ENCODE data around the gene ERC1.
"Not testable (repeated sequence)": the region's sequence is repeated elsewhere in the genome, so short reads cannot be mapped to it uniquely, and the experiment has no call there.

The ERC1 gene

DNA sequence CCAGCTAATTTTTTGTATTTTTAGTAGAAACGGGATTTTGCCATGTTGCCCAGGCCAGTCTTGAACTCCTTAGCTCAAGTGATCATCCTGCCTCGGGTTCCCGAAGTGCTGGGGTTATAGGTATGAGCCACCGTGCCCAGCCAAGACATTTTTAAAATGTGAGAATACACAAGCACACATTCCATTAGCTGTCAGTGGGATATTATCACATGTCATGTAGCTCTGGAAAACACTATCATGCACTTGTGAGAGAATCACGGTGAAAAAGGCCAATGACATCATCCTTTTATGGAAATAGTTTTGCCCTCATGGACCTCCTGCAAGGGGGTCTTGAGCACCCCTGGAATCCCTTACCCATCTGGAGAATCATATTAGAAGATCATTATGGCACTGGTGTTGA, 28.3 kb downstream of the ERC1 start:
- no peak overlapping the region for H3K27ac ChIP-seq
- no peak for DNase-seq (ENCODE audit: low read depth, low spot score)

DNA sequence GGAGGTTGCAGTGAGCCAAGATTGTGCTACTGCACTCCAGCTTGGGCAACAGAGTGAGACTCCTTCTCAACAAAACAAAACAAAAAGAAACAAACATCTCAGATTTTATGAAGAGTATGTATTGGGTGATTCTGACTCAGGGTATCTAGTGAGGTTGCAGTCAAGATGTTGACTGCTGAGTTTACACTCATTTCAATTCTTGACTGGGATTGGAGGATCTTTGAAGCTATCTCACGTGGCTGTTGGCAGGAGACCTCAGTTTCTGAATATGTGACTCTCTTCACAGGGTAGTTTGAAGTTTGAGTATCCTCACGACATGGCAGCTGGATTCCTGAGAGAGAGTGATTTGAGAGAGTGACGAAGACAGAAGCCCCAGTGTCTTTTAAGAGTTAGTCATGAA, 29.4 kb downstream of the ERC1 start:
- no peak for DNase-seq (ENCODE audit: low read depth, low spot score)
- no peak overlapping the region for H3K27ac ChIP-seq

DNA sequence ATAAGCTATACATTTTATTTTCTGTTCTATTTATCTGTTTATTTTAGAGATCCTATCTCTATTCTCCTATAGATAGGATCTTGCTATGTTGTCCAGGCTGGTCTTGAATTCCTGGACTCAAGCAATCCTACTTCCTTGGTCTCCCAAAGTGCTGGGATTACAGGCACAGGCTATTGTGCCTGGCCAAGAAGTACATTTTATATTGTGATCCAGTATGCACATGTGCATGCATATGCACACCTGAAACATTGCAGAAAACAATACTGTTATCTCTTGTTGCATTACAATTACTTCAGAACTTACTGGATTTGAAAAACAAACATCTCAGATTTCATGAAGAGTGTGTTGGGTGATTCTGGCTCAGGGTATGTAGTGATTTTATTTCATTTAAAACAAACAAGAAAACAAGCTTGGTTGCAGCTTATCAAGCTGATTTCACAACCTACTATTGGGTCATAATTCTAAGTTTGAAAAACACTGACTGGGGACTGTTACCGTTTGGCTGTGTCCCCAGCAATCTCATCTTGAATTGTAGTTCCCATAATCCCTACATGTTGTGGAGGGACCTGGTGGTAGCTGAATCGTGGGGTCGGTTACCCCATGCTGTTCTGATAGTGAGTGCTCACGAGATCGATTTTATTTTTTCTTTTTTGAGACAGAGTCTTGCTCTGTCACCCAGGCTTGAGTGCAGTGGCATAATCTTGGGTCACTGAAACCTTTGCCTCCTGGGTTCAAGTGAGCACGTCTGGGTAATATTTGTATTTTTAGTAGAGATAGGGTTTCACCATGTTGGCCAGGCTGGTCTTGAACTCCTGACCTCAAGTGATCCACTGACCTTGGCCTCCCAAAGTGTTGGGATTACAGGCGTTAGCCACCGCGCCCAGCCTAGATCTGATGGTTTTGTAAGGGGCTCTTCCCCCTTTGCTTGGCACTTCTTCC, 31.3 kb downstream of the ERC1 start:
- no peak for DNase-seq (ENCODE audit: low read depth, low spot score)
- no peak overlapping the region for H3K27ac ChIP-seq

DNA sequence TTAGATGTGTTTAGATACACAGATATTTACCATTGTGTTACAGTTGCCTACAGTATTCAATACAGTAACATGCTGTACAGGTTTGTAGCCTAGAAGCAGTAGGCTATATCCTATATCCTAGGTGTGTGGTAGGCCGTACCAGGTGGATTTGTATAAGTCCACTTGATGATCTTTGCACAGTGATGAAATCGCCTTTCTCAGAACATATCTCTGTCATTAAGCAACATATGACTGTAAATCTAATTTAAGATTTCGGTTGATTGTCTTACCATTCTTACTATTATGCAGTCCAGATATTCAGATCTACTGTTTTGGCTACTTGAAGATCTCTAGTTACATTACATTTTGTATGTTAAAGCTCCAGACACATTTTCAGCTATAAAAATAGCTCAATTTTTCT, 39.8 kb downstream of the ERC1 start:
- no peak for DNase-seq (ENCODE audit: low read depth, low spot score)
- no peak overlapping the region for H3K27ac ChIP-seq

DNA sequence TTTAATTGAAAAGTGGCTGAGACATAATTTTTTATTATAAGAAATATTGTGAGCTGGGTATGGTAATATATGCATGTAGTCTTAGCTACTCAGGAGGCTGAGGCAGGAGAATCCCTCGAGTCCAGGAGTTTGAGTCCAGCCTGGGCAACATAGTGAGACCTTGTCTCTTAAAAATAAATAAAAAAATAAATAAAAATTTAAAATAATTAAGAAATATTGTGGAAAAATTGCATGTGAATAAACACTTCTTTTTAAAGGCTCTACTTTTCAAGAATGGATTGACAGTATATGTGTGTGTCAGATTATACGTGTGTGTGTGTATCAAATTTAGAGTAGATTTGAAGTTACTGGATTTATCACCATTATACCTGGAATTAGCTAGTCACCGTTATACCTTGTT, 43.2 kb downstream of the ERC1 start:
- no peak for DNase-seq (ENCODE audit: low read depth, low spot score)
- H3K27ac ChIP-seq = no peak overlapping the region

DNA sequence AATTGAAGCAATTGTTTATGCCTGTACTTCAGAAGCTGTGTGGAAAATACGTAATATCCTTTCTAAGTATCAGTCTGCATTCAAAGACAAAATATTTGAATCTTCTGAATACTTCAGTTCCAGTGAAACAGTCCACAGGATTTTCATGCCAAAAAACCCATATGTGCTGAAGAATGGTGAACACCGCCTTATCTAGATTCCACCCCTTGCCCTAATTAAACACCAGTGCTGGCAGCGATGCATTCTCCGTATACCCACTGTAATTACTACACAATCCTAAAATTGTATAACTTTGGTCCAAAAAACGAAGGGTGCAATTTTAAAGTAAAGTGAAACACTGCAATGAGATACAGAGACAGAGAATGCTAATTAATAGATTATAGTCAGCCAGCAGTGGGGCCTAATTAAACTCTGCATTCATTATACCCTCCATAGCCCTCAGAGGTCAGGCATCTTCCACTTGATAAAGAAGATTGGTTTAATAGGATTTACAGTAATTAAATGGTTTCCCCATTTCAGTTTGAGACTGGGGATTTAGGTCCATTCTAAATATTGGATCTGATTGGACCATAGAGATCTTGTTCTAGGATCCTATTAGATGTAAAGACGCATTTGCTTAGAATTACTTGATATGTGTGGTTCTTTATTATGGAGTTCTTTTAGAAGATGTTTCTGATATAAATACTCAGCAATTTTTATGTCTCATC, 43.9 kb downstream of the ERC1 start:
- no peak for DNase-seq (ENCODE audit: low read depth, low spot score)
- no peak overlapping the region for H3K27ac ChIP-seq

DNA sequence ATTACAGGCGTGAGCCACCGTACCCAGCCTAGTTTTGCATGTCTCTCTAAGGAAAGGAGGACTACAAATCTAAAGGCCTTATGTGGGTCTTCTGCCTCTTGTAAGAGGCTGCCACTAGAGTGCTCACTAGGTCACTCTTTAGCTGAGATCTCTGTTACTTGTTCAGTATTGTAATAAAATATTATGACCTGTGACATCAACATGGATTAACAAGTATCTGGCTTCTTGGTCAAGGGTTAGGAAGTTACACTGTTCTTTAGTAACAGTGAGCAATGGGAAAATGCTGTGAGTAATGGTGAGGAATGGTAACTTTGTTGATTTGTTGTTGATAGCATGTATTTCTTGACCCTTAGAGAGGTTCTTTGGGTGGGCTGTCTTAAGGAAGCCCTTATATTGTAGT, 50.5 kb downstream of the ERC1 start:
- H3K27ac ChIP-seq = no peak overlapping the region
- DNase-seq (ENCODE audit: low read depth, low spot score) = no peak

DNA sequence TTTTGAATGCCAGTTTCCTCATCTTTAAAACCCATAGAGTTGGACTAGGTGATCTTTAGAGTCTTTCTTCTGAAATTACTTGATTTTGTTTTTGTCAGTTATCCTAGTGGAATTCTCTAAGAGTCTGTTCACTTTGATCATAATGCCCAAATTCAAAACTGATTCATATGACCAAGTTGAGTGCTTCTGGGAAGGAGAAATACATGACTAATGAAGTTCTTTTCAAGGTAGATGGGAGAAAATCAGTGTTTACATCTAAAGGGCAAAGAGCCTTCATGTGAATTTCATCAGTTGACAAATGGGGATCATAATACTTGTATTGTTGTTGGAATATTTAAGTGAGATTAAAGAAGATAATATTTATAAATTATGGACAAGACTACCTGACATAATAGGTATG, 53.2 kb downstream of the ERC1 start:
- no peak for DNase-seq (ENCODE audit: low read depth, low spot score)
- H3K27ac ChIP-seq = peak overlapping the region; percentile 21

DNA sequence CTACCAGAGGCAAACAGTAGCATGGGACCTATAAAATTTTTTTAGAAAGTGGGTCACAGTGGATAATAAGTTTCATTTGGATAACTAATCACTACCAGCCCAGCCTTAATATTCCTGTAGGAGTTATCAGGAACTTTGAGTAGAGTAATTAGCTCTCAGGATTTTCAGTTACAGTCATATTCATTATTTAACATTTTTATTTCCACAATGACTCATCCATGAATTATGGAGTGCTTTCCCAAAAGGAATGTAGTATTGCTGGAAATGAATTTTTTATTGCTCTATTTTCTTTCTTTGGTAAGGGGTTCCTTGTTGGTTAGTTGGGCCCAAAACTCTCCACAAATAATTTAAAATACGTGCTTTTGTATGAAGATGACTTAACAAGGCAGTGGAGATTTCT, 53.7 kb downstream of the ERC1 start:
- DNase-seq (ENCODE audit: low read depth, low spot score) = no peak
- H3K27ac ChIP-seq = peak overlapping the region; percentile 21

DNA sequence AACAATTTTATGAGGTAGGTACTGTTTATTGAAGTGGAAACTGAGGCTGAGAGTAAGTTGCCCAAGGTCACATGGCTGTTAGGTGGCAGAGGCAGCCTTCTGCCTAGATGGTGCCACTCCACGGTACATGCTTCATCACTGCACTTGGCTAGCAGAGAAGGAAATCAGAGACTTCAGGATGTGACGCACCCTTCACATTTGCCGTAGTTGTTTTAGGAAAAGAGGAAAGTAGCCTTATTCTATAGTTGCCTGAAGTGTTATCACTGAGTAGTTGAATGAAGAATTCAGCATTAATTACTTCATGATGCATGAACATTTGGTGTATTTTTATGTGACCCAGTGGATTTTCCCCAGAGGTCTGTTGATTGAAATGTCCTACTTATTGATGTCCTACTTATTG, 55.7 kb downstream of the ERC1 start:
- H3K27ac ChIP-seq = no peak overlapping the region
- DNase-seq (ENCODE audit: low read depth, low spot score) = no peak

DNA sequence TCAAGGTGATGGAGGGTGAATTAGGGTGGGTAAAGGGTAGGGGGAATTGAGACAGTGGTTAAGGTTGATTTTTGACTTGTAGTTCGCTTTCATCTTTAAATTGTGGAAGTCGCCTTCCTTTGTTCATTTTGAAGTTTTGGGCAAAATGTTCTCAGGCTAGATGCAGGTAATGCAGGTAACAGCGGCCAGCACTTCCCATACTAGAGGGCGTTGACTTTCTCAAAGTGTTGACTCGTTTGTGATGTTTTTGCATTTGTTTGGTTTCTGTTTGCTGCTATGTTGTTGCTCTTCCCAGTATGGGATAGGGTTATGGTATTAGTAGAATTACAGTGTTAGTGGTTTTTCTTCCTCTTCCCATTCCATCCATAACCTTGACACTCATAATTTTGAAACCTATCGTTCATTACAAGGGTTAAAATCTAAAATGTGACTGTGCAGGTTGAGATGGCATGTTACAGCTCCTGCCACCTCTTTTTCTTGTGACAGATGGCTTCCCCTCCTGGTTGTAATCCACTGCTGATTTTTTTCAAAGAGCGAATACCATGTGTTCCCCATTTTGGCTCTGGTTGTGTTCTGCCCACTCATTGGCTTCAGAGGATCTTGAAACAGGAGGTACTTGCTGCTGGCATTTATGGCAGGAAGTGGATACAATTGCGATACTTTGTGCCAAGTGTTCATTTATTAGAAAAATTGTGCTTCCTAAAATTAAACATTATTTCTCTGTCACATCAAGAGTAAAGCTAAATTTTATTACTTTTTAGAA, 57.1 kb downstream of the ERC1 start:
- H3K27ac ChIP-seq = no peak overlapping the region
- no peak for DNase-seq (ENCODE audit: low read depth, low spot score)

DNA sequence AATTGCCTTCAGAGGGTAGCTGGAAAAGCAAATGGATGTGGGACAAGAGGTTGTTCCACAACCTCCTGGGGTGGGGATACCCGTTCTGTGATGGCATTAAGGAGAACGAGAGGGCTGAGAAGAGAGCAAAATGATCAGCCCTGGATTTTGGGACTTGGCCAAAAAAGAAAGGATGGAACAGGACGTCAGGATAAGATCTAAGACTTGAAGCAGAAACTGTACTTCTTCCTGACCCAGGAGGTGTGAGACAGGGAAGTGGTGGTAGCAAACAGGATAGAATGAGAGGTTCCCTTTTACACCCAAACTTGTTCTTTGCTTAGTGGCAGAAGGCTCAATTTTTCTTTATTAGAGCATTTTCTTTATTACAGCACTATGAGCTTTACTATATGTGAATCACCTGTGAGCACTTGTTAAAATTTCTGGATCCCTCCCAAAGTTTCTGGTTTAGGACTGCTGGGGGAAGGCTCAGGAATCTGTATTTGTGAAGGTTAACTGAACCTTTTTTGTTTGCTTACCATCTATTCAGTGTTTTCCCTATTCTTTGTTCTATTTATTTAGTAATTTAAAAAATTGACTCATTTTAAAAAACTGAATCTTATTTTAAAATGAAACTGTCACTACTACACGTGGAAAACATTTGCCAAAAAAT, 59.2 kb downstream of the ERC1 start:
- H3K27ac ChIP-seq = no peak overlapping the region
- DNase-seq (ENCODE audit: low read depth, low spot score) = no peak

DNA sequence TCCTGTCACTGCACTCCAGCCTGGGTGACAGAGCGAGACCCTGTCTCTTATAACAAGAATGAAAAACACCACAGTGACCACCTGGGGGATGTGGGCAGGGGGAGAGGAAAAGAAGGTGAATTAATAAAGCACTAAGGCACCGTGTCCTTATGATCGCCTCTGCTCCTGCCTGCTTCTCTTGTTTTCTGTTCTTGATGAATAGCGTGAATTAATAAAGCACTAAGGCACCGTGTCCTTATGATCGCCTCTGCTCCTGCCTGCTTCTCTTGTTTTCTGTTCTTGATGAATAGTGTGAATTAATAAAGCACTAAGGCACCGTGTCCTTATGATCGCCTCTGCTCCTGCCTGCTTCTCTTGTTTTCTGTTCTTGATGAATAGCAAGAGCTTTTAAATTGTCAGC, 60.6 kb downstream of the ERC1 start:
- not testable (repeated sequence) for H3K27ac ChIP-seq; DNase-seq (ENCODE audit: low read depth, low spot score)

DNA sequence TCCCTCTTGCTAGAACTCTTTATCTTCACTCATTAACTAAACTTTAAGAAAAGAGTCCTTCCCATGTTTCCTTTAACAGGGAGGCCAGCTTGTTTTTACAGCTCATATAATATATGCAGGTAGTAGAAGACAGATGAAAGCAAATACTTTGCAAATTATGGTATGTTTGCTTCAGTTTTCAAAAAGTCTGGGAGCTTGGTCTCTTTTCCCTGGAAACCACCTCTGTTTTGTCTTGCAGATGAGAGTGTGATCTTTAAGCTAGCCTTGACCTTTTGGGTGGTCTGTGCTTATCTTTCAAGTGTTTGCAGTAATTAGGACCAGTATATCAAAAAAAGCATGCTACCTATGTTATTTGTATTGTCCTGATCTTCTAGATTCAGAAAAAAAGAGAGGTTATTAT, 62.7 kb downstream of the ERC1 start:
- no peak for DNase-seq (ENCODE audit: low read depth, low spot score)
- no peak overlapping the region for H3K27ac ChIP-seq

DNA sequence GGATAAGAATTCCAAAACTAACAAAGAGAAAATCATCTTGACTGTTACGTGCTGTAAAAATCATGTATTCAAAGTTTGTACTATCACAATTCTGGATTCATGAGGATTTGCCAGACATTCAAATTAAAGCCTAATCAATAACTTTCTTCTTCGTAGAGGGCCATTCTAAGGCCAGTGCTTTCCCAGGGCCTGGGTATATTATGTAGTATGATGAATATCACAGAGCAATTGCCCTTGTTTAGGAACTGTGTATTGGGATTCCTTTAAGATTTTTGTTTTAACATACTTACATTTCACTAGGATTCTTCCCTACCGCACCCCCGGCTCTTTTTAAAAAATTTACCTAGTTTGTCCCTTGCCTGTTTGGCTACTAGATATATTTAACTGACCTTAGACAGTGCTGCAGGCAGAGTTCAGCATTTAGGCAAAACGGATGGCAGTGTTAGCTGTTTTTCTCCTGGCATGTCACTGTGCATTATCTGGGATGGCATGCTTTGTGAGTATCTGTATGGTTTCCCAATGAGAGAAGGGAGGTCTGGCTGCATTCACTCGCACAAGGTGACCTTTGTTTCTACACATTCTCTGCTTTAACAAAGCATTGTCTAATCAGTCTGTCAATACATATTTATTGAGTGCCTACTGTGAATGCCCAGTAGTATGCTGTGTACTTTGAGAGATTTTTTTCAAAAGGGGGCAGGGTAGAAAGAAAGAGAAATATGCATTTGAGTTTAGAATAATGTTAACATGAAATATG, 63.3 kb downstream of the ERC1 start:
- H3K27ac ChIP-seq = no peak overlapping the region
- DNase-seq (ENCODE audit: low read depth, low spot score) = no peak

DNA sequence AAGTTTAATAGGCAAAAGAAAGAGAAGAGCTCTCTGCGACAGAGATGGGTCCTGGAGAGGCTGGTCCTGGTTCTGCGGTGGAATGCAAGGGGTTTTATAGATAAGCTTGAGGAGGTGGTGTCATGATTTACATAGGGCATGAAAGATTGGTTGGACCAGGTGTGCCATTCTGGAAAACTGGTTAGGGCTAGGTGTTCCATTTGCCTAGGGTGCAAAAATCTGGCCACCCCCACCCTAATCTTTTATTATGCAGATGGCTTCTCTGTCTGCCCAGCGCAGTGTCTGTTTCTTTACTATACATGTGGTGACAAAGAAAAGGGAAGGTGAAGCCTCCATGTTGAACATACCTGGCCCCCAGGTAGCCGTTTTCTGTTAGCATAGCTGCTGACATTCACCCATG, 65.4 kb downstream of the ERC1 start:
- DNase-seq (ENCODE audit: low read depth, low spot score) = no peak
- H3K27ac ChIP-seq = no peak overlapping the region

DNA sequence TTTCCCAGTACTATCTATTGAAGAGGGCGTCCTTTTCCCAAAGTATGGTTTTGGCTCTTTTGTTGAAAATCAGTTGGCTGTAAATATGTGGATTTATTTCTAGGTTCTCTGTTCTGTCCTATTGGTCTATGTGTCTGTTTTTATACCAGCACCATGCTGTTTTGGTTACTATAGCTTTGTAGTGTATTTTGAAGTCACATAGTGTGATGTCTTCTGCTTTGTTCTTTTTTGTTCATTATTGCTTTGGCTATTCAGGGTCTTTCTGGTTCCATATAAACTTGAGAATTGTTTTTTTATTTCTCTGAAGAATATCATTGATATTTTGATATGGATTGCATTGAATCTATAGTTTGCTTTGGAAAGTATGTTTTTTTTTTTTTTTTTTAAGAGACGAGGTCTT, 67.4 kb downstream of the ERC1 start:
- no peak overlapping the region for H3K27ac ChIP-seq
- DNase-seq (ENCODE audit: low read depth, low spot score) = no peak

DNA sequence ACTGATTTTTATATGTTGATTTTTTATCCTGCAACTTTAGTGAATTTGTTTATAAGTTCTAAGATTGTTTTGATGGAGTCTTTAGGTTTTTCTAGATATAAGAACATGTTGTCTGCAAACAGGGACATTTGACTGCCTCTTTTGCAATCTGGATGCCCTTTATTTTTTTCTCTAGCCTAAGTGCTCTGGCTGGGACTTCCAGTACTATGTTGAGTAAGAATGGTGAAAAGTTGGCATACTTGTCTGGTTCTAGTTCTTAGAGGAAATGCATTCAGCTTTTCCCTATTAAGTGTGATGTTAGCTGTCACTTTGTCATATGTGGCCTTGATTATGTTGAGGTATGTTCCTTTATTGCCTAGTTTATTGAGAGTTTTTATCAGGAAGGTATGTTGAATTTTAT, 68.1 kb downstream of the ERC1 start:
- no peak overlapping the region for H3K27ac ChIP-seq
- DNase-seq (ENCODE audit: low read depth, low spot score) = no peak

DNA sequence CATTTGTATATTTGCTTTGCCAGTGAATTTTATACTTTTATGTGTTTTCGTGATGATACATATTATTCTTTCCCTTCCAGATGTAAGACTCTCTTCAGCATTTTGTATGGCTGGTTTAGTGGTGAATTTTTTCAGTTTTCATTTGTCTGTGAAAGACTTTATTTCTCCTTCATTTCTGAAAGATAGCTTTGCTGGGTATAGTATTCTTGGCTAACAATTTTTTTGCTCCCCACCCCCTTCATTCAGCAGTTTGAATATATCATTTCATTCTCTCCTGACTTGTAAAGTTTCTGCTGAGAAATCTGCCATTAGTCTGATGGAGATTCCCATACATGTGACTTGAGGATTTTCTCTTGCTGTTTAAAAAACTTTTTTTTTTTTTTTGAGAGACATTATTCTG, 72.8 kb downstream of the ERC1 start:
- H3K27ac ChIP-seq = no peak overlapping the region

DNA sequence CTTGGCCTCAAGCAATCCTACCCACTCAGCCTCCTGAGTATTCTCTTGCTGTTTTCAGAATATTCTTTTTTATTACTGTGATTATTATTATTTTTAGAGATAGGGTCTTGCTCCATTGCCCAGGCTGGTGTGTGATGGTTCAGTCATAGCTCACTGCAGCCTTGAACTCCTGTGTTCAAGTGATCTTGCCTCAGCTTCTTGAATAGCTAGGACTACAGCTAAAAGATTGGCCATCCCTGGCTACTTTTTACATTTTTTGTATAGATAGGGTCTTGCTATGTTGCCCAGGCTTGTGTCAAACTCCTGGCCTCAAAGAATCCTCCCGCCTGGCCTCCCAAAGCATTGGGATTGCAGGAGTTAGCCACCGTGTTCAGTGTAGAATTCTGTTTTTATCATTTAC, 73.3 kb downstream of the ERC1 start:
- H3K27ac ChIP-seq = no peak overlapping the region
- no peak for DNase-seq (ENCODE audit: low read depth, low spot score)

More for the DNA sequence above, 72.8 kb downstream of the ERC1 start:
- DNase-seq (ENCODE audit: low read depth, low spot score) = no peak

Data from epithelial cell of prostate (primary cell).